Measurements from ENCODE around the gene TIAM2.

TIAM2 gene

DNA sequence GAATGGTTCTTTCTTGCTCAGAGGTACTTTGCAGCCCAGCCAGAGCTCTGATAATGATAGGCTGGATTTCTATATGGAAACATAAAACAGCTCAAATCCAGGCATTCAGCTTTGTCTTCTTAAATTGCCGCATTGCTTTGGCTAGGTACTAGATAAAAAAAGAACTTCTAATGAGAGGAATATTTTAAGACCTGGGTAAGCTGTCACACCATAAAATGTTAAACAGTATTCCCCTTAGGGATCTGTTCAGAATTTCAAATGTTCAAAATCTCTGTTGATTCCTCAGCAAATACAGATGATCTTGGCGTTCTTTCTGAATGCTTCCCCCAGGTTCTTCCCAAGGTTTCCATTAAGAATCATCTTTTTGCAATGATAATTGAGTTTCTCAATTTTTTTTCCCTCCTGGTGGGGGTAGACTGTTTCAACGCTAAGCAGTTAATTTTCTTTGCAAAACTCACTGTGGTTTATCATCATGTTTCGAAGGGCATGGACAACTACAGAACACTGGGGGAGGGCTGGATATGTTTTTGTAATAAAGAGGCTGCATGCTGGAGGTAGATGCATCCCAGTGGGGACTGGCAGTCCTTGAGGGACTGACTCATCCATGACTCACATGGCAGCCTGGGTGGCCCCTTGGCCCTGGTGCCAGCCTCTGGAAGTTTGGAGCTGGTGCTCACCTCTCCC, 31.0 kb downstream of the TIAM2 start:
- no peak for DNase-seq (ENCODE audit: low read depth)

DNA sequence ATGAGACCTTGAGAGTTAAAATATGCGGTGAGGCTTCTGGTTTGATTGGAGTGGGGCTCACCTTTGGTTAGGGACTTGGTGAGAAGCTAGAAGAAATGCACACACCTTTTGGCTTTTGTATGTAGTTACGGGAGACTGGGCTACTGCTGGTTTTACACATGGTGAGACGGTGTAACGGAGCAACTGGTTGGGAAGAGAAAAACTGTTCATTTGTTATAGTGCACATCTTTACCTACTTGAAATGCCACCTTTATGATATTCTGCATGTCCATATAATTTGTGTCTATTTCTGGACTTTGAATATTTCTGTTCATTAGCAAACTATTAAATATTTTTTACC, 31.6 kb downstream of the TIAM2 start:
- DNase-seq (ENCODE audit: low read depth): no peak

DNA sequence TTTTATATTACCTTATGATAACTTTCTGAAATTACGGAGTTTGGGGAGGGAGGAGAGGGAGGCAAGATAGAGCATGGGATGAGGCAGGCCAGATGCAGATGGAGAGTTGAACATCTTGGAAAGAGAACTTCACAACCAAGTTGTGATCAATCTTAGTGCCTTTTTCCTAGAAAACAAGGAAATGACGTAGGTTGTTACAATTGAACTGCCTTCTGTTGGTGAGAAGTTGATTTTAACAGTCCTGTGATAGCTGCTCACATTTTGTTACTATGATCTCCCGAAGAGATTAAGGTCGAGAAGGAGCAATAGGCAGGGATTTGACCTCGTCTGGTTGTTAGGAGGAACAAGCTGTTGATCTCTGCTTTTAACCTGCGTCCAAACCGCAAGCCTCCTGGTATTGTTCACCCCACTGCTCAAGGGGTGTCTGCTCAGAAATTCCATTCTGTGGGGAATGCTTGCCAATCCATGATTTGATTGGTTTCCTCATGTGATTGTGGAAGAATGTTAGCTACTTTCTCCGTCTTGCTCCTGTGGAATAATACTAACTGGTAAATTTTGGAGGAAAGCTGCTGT, 35.1 kb downstream of the TIAM2 start:
- no peak for DNase-seq (ENCODE audit: low read depth)

- DNase-seq (ENCODE audit: low read depth): no peak
These were observed 36.0 kb downstream of the TIAM2 start for GRCh38 chr6:155031091-155031490.

DNA sequence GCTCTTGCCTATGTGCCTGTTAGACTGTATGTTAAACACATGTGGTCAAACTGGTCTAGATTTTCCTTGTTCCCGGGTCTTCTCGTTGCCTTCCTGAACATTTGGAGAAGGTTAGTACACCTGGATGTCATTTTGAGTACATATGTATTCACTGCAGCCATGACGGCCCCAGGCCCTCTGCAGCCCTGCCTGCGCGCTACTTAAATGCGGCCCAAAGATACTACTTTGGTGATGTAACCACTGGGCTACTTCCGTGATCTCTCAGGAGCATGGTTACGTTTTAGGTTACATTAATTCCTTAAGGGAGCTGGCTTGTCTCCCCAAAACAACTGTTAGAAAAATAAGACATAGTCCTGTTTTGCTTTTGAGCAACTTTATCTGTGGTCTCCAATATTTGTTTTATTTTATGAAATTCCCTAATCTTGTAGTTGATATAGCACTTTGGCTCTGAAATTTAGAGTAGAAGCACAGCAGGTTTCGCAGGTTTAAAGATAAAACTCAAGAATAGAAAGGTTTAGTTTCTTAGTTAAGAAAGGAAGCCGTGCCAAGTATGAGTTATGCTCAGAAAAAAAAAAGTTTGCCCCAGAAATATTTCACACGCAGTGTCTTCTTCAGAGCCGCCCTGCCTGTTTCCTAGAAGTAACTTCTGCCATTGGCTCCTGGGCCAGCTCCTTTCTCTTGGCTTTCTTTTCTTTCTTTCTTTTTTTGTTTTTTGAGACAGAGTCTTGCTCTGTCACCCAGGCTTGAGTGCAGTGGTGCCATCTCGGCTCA, 38.1 kb downstream of the TIAM2 start:
- DNase-seq (ENCODE audit: low read depth): no peak

DNA sequence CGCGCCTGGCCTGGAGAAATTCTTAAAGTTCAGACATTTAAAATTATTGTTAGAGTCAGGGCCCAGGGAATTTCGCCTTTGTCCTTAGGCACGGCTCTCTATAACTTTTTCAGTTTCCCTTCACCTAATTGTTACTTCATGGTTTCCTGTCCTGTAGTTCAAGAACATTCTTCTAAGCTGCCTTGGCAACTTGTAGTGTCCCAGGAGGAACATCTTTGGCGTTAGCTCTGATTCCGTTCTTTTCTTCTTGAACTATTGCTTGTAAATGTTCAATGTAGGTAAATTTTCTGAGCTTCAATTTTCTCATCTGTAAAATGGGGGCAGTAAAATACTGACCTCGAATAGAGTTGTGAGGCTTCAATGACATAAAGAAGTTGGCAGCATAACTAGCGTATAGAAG, 41.8 kb downstream of the TIAM2 start:
- DNase-seq (ENCODE audit: low read depth): no peak

DNA sequence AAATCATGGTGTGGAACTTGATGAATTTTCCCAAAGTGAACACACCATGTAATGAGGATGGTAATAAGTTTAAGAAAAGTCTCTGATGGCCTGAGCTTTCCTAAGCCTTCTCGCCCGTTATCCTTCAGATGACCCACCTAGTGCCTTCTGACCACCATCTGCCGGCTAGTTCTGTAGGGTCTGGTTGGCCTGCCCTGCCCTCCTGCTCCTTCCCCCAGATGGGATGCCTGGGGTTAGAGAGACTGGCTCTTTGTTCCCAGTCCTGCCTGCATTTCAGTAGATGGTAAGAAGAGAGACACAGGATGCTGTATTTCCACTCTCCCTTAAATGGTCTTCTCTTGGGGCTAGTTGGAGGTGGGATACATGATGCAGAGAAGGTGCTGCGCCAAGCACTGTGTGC, 43.0 kb downstream of the TIAM2 start:
- no peak for DNase-seq (ENCODE audit: low read depth)

DNA sequence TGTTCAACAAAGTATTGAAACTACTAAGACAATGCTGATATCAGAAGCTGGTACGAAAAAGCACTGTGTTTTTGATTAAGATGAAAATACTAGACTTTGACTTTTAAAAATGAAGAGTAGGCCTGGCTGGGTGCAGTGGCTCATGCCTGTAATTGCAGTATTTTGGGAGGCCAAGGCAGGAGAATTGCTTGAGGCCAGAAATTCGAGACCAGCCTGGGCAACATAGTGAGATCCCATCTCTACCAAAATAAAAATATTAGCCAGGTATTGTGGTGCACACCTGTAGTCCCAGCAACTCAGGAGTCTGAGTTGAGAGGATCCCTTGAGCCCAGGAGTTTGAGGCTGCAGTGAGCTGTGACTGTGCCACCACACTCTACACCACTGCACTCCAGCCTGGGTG, 43.4 kb downstream of the TIAM2 start:
- no peak for DNase-seq (ENCODE audit: low read depth)

DNA sequence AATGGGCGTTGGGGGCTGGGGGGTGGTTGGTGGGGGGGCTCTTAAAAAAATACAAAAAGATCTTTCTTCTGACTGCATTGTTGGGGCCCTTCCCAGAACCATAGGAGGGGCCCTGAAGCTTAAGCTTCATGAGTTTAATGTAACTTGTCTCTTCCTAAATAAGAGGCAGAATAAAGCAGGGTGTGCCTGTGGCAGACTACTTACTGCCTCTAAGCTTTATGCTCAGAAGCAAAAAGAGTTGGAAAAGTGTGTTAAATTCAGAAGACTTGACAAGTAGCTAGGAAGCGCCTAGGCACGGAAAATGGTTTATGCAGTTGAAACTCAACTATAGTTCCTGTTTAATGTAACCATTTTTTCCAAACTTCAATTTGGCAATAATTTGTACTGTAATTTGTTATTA, 44.5 kb downstream of the TIAM2 start:
- DNase-seq (ENCODE audit: low read depth): no peak

DNA sequence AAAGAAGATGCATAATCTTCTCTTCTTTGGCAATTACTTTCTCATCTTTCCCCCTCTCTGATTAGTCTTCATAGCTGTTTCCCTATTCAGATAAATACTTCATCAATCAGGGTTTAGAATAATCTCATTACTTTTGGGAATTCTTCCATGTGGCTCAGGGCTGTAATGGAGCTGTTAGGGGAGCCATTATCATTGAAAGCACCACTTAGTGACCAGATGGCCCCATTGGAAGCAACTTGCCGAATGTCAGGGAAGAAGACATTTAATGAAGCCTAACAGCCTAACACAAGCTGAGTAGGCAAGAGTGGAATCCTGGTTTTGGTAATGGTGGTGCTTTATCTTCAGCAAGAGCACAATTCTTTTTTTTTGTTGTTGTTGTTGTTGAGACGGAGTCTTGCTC, 45.0 kb downstream of the TIAM2 start:
- no peak for DNase-seq (ENCODE audit: low read depth)

- DNase-seq (ENCODE audit: low read depth): no peak
These were observed 46.0 kb downstream of the TIAM2 start for GRCh38 chr6:155040901-155041650.

DNA sequence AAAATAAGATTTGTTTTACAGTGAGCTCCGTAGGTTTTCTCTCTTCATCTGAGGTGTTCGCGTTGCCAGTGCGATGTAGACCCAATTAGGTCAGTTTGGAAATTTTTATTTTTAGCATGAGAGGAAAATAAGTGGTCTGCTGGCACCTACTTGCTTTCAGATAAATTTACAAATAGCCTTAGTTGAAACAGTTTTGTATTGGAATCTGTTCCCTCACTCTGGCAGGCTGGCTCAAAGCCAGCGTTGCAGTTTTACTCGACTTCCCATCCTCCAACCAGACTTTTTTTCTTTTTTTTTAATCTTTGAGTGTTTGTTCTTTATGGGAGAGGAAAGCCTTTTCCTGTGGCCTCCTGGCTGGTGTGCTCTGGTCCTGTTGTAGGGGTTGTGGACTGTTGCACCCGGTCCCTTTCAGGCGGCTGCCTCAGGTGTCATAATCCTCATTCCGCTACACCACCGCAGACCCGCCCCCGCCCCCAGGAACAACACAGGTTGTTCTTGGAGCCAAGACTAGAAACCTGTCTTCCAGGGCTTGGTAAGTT, 46.7 kb downstream of the TIAM2 start:
- DNase-seq (ENCODE audit: low read depth): no peak

DNA sequence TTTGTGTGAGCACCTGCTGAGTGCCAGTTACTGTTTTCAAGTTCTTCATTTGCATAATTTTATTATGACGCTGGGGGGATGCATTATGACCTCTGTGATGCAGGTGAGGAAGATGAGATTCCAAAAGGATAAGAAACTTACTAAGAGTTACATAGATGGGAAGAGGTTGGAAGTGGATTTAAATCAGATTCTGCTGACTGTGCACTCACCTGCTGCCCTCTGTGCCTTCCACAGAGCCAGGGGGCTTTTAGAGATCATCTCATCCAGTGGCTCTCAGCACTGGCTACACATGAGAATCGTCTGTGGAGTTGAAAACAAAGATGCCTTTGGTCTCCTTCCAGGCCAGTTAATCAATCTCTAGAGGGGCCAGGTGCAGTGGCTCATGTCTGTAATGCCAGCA, 47.9 kb downstream of the TIAM2 start:
- DNase-seq (ENCODE audit: low read depth): no peak

DNA sequence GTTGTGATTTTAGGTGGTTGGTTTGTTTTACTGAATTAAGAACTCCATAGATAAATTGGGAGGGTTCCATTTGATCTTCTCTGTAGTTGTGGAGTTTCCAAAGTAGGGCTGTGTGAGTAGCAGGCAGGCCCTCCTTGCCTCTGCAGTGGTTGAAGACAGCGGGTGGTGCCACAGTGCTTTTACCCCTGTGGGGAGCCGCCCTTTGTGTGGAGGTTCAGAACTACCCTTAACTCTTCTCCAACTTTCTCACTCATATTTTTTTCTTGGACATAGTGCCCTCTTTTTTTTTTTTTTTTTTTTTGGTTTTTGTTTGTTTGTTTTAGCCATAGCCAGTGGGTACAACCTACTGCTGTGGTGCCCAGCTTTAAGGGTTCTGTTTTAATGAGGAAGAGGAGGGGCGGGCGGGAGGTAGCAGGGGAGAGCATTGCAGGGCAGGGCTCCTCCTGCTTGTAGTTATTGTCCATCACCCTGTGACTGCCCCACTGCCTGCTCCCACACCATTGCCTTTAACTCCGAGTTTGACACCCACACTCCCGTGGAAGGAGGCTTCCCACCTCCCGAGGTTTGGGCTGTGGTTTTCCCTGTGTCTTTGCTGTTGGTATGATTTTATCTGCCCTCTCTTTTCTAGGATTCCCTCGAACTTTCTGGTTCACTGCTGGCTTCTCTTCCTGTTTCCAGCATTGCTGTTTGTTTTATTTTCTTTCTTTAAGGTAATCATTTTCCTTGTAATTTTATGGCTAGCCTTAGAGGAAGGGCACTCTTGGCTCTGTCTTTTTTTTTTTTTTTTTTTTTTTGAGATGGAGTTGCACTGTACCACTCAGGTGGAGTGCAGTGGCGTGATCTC, 50.7 kb downstream of the TIAM2 start:
- DNase-seq (ENCODE audit: low read depth): no peak

- no peak for DNase-seq (ENCODE audit: low read depth)
These were observed 52.4 kb downstream of the TIAM2 start for GRCh38 chr6:155047523-155047922.

- peak; percentile 1 for DNase-seq (ENCODE audit: low read depth)
These were observed 55.2 kb downstream of the TIAM2 start for GRCh38 chr6:155050311-155050710.

GRCh38 chr6:155054491-155055250, 59.6 kb downstream of the TIAM2 start:
- DNase-seq (ENCODE audit: low read depth): no peak

DNA sequence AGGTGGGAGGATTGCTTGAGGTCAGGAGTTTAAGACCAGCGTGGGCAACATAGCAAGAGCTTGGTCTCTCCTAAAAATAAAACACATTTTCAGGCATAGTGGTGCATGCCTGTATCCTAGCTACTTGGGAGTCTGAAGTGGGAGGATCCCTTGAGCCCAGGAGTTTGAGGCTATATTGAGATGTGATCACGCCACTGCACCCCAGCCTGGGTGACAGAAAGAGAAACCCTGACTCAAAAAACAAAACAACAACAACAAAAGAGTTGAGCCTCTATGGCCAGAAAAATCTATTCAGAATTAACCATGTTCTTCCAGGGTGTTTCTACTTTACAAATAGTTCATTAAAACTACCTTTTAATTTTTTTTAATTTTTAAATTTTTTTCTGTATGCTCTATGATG, 60.6 kb downstream of the TIAM2 start:
- no peak for DNase-seq (ENCODE audit: low read depth)

GRCh38 chr6:155056756-155057155, 61.6 kb downstream of the TIAM2 start:
- DNase-seq (ENCODE audit: low read depth): no peak

DNA sequence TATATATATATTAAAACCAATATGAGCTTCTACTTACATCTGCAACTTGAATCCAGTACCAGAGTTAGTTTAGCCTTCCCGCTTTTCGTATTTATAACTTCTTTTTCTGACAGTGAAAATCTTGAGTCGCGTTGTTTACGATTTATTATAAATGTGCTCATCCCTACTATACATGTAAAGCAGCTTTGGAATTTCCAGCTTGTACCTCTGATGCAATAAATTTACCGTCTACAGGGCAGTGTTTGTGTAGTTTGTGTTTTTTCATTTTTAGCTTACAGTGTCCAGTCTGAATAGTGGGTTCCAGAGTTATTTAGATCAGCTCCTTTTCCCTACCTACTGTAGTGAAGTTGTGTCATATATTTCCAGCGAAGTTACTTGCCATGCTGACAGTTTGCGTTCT, 66.3 kb downstream of the TIAM2 start:
- DNase-seq (ENCODE audit: low read depth): no peak

DNA sequence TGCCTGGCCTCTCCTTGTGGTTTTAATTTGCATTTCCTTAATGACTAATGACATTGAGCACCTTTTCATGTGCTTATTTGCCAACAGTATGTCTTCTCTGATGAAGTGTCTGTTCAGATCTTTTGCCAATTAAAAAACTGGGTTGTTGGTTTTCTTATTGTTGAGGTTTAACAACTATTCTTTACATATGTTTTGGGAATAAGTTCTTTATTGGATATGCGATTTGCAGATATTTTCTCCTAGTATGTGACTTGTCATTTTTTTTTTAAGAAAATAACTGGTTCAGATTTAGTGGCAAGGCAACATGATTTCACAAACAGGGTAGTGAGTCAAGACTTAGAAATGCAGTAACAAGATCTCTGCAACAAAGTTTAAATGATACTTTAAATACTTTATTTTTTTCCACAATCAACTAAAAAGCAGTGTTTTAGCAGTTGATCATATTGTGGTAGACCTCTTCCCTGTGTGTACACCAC, 67.8 kb downstream of the TIAM2 start:
- DNase-seq (ENCODE audit: low read depth): no peak
